ENCODE measurements around the gene HOXA5. TPM values are rescaled to one million over a fixed set of nuclear protein-coding genes. Genes with fewer than 3 reads are reported as not detected.

Gene HOXA5
- total RNA-seq, 2 donors from 2014 or later: 0.99 to 2.6 TPM

DNA sequence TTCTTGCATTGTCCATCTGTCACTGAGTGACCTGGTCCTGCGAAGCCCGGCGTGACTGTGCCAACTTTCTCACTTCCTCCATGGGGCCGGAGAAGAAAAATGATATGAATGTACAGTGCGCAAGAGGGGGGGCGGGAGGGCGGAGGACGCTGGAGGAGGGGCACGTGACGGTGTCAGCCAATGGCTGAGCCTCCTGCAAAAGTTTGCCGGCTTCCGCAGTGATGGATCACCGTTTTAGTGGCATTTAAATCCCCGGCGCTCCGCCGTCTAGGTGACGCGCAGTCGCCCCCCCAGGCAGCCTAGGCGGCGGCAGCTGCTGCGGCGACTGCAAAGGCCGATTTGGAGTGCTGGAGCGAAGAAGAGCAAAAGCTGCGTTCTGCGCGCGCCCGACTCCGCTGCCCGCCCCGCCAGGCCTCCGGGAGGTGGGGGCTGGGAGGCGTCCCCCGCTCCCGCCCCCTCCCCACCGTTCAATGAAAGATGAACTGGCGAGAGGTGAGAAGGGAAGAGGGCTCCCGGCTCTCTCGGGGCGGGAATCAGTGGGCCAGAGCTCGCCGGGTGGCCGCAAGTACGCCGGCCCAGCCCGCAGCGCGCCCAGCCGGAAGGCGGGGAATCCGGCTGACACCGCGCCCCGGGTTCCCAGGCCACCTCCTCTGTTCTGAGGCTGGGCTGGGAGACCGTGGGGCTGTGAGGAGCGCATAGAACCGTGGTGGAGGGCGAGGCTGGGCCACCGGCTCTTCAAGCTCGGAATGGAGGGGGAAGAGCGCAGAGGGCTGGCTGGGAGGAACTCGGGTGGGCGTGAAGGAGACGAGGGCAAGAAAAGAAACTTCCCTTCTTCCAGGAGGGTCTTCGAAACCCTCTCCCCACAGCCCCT lies 47.3 kb downstream of the HOXA5 start, which contains the start of gene HOXA1:
Gene HOXA1 (minus strand): TSS at position 104 of the 871 bp plus-strand sequence. CDS start 88 bp downstream, at position 16.
- Histone ChIP-seq H3K4me1 (peaks cover 22% of the 10 kb centered on the region), H3K9me3 (no peaks in the 10 kb centered on the region), H3K4me3 (peak within 1 kb of the TSS; percentile 28 to 32), H3K27me3 (peaks cover 9 to 50% of the 10 kb centered on the region in 2 donors), H3K27ac (peak within 1 kb of the TSS in 3 of 4 donors; percentile 33 to 76 (median 60)), H3K36me3 (replicated peaks in 1 of 2; ENCODE audit: insufficient read depth in 1 of 2, low read depth in 2 of 2) (no peaks in the 10 kb centered on the region)
- 3 to 4% methylated on average over 37 to 66 of the region's 68 CpGs for WGBS, 2 donors
- peak; percentile 10 to 40 (median 38) for TF ChIP-seq POLR2A (IDR thresholded peaks at IDR 0.05)
- TF ChIP-seq, protein P1, sequence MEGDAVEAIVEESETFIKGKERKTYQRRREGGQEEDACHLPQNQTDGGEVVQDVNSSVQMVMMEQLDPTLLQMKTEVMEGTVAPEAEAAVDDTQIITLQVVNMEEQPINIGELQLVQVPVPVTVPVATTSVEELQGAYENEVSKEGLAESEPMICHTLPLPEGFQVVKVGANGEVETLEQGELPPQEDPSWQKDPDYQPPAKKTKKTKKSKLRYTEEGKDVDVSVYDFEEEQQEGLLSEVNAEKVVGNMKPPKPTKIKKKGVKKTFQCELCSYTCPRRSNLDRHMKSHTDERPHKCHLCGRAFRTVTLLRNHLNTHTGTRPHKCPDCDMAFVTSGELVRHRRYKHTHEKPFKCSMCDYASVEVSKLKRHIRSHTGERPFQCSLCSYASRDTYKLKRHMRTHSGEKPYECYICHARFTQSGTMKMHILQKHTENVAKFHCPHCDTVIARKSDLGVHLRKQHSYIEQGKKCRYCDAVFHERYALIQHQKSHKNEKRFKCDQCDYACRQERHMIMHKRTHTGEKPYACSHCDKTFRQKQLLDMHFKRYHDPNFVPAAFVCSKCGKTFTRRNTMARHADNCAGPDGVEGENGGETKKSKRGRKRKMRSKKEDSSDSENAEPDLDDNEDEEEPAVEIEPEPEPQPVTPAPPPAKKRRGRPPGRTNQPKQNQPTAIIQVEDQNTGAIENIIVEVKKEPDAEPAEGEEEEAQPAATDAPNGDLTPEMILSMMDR (IDR thresholded peaks at IDR 0.05): no peak
- peak; percentile 40 to 67 (median 54) for DNase-seq
- ATAC-seq: peak; percentile 60
- intact Hi-C loops (cut with DNase I): no loop called here

DNA sequence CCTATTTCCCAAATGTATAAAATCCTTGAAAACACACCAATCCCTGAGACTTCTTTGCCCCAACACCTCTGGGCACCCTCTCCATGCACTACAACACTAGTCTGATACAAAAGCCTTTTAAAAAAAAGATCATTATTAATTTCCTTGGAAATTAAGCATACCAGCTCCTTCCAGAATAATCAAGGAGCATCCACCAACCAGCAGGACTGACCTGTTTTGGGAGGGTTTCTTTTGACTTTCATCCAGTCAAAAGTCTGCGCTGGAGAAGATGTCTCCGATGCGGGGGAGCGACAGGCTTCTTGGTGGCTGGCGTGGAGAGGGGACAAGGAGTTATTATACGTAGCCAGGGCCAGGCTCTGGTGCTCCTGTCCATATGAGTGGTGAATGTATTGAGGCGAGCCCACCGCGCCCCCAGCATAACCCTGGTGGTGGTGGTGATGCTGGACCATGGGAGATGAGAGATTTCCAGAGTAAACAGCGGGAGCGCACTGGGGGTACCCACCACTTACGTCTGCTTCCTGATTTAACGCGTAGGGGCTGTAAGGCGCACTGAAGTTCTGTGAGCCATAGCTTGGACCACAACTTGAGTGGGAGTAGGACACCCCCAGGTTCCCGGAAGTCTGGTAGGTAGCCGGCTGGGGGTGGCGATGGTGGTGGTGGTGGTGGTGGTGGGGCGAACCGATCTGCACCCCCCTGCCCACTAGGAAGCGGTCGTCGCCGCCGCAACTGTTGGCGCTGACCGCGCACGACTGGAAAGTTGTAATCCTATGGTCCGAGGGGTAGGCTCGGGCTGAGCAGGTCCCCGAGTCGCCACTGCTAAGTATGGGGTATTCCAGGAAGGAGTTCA lies 48.2 kb downstream of the HOXA5 start:
- H3K9me3 ChIP-seq: no peaks in the 10 kb centered on the region
- no peak overlapping the region for H3K4me3 ChIP-seq
- intact Hi-C loops (cut with DNase I): no loop called here
- TF ChIP-seq POLR2A (IDR thresholded peaks at IDR 0.05): no peak
- TF ChIP-seq, protein P1 (IDR thresholded peaks at IDR 0.05): no peak
- H3K27ac ChIP-seq: no peak overlapping the region
- WGBS, 2 donors: 6 to 14% methylated on average over 17 to 33 of the region's 33 CpGs
- DNase-seq (no peak), ATAC-seq (no peak)
- H3K27me3 ChIP-seq: peaks cover 9 to 43% of the 10 kb centered on the region in 2 donors
- peaks cover 22% of the 10 kb centered on the region for H3K4me1 ChIP-seq
- no peaks in the 10 kb centered on the region for H3K36me3 ChIP-seq (replicated peaks in 1 of 2; ENCODE audit: insufficient read depth in 1 of 2, low read depth in 2 of 2)

DNA sequence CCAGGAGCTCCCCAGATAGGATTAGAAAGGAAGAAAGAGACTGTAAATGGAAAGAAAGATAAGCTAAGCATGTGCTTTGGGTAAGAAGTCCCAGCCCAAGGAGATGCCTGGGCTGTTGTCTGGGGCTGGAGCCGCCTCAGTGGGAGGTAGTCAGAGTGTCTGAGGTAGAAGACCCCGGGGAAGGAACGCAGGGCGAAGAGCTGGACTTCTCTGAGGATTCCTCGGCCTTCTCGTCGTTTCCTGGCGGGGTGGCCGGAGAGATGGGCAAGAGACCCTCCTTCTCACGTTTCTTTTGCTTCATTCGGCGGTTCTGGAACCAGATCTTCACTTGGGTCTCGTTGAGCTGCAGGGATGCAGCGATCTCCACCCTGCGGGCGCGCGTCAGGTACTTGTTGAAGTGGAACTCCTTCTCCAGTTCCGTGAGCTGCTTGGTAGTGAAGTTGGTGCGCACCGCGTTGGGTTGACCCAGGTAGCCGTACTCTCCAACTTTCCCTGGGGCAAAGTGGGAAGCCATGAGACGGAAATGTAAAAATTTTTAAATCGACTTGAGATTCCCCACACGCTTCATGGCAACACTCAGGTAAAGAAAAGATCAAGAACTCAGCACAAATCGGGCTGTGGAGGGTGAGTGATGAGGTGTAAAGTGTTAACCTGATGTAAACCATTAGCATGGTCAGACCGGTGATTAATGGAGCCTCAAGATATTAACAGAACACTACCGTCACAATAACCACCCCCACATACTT lies 49.0 kb downstream of the HOXA5 start:
- Histone ChIP-seq H3K4me3 (no peak overlapping the region), H3K4me1 (peaks cover 19% of the 10 kb centered on the region), H3K27ac (no peak overlapping the region), H3K9me3 (no peaks in the 10 kb centered on the region), H3K36me3 (replicated peaks in 1 of 2; ENCODE audit: insufficient read depth in 1 of 2, low read depth in 2 of 2) (no peaks in the 10 kb centered on the region), H3K27me3 (peaks cover 9 to 47% of the 10 kb centered on the region in 2 donors)
- TF ChIP-seq POLR2A (IDR thresholded peaks at IDR 0.05): no peak
- TF ChIP-seq, protein P1 (IDR thresholded peaks at IDR 0.05): no peak
- WGBS, 2 donors: 17% methylated on average over 28 to 29 of the region's 29 CpGs
- ATAC-seq (no peak), DNase-seq (no peak)
- intact Hi-C loops (cut with DNase I): no loop called here

DNA sequence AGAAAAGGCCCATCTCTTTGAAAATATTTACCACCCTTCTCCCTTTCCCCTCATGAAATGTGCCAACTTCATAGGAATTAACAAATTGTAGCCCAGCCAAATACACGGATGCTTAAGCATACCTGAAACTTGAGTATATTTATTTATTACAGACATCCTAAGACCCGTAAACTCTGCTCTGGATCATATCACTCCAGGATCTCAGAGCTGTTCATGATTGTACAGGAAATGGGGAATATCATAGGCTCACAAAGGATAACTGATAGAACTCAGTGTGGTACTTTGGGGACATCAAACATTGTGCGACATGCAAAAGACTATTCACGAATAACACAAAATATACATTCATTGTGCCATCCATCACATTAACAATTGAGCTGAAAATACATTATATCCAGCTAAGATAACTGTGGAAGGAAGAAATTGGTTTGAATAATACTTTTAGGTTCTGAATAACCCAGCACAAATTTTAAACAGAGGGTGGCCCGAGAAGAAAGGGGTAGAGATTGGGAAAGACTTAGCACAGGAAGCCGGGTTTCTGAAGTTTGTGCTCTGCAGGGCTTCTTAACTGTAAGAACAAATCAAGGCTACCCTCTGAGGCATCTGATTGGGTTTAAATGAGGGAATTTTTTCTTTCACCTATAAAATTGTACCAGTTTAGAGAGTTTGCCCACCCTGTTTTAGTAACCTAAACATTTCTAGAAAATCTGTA lies 50.1 kb downstream of the HOXA5 start:
- Histone ChIP-seq H3K36me3 (replicated peaks in 1 of 2; ENCODE audit: insufficient read depth in 1 of 2, low read depth in 2 of 2) (no peaks in the 10 kb centered on the region), H3K27ac (no peak overlapping the region), H3K27me3 (peaks cover 3 to 47% of the 10 kb centered on the region in 2 donors), H3K4me1 (peaks cover 11% of the 10 kb centered on the region), H3K4me3 (no peak overlapping the region), H3K9me3 (peaks cover 0 to 1% (median 0%) of the 10 kb centered on the region in 3 donors)
- DNase-seq (no peak), ATAC-seq (no peak)
- intact Hi-C loops (cut with DNase I): no loop called here
- TF ChIP-seq POLR2A (IDR thresholded peaks at IDR 0.05): no peak
- TF ChIP-seq, protein P1 (IDR thresholded peaks at IDR 0.05): no peak
- 30 to 40% methylated on average over 6 of the region's 6 CpGs for WGBS, 2 donors
